C4-2B (cell line): ENCODE results near the gene THBS3.

Experiments used
- ZFX ChIP-seq: fragments of 450-650 bp; IDR thresholded peaks from 2 replicates; pipeline ENCODE4 v1.6.1; 2017
- TF ChIP-seq, protein P1 (sequence below): fragments of 450-650 bp; conservative IDR thresholded peaks from 2 replicates; pipeline ENCODE4 v1.5.1; 2017; ENCODE audit warnings: mild to moderate bottlenecking

DNA sequence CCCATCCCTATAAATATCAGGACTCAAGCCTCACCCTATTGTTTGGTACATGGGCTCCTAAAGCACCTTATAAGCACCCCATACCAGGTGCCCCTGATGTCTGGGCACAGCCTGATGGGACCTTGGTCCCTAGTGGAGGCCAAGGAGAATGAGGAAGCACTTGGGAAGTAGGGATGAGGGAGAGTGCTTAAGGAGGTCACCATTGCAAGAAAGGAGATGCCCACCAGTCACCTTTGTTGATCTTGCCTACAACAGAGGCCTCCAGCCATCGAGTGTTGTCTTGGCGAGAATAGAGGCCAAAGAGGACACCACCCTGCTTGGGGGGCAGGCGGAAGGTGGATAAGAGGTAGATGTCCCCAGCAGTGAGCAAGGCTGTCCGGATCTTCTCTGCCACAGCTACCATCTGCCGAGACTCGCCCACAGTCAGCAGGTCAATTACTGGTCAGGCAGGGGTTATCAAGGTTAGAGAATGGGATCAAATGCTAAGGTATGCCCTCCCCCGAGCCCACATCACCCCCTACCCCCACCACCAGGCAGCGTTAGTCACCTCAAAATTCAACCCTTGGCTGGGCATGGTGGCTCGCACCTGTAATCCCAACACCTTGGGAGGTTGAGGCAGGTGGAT, 1.6 kb downstream of the THBS3 start:
- TF ChIP-seq, protein P1, sequence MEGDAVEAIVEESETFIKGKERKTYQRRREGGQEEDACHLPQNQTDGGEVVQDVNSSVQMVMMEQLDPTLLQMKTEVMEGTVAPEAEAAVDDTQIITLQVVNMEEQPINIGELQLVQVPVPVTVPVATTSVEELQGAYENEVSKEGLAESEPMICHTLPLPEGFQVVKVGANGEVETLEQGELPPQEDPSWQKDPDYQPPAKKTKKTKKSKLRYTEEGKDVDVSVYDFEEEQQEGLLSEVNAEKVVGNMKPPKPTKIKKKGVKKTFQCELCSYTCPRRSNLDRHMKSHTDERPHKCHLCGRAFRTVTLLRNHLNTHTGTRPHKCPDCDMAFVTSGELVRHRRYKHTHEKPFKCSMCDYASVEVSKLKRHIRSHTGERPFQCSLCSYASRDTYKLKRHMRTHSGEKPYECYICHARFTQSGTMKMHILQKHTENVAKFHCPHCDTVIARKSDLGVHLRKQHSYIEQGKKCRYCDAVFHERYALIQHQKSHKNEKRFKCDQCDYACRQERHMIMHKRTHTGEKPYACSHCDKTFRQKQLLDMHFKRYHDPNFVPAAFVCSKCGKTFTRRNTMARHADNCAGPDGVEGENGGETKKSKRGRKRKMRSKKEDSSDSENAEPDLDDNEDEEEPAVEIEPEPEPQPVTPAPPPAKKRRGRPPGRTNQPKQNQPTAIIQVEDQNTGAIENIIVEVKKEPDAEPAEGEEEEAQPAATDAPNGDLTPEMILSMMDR: no peak
- TF ChIP-seq ZFX: no peak
